ENCODE measurements around the gene TP53I13.
"Not testable (repeated sequence)": the region's sequence is repeated elsewhere in the genome, so short reads cannot be mapped to it uniquely, and the experiment has no call there.

Gene TP53I13, protein sequence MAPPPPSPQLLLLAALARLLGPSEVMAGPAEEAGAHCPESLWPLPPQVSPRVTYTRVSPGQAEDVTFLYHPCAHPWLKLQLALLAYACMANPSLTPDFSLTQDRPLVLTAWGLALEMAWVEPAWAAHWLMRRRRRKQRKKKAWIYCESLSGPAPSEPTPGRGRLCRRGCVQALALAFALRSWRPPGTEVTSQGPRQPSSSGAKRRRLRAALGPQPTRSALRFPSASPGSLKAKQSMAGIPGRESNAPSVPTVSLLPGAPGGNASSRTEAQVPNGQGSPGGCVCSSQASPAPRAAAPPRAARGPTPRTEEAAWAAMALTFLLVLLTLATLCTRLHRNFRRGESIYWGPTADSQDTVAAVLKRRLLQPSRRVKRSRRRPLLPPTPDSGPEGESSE

DNA sequence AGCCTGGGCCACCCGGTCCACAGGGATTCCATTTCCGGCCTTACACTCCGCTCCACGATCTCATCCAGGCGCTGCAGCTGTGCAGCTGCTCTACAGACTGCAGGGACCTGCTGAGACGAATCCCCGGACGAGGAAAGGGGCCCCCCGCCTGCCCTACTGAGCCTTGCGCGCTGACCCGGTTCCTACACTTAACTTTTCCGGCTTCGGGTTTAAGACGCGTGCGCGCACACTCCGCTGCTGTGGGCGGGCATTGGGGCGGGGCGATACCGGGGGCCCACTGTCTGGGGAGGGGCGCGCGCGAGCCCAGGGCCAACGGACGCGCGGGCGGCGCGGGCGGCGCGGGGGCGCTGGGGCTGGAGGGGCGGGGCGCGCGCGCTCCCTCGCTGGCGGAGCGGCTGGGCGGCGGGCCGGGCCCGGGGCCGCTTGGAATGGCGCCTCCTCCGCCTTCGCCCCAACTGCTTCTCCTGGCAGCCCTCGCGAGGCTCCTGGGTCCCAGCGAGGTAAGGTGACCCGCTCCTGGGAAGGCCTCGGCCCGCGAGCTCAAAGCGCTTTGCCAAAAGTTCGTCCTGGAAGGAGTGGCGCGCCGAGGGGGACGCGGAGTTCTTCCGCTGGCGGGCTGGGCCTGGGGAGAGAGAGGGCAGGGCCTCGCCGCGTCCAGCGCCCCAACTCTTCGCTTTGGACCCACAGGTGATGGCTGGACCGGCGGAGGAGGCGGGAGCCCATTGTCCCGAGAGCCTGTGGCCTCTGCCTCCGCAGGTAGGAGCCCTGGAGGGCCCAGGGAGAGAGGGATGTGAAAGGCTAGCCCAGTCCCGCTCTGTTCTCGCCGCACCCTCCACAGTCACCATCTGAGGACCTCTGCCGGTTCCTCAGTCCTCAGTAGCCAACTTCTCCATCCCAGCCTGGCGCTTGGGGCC lies at the start of gene TP53I13:
Gene TP53I13, plus strand, starts transcription at position 371 of the 914 bp plus-strand sequence. Its CDS starts 58 bp downstream, at position 429.
- peak; percentile 58 for DNase-seq

DNA sequence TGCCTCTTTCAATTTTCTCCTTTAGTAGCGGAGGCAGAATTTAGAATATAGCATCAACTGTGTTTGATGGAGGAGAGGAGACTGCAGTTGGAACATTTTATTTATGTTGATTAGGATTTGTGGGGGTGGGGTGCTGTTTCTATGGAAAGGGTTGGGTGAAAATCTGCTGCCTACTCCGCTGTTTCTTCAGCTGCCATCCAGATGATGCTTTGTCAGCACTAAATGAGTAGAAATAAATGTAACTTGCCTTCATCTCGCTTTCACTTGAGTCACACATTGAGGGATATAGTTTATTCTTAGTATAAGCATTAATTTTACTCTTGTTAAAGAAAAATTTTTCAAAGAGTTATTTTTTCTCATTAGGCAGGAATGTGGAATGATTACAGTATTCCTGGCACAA lies 43.8 kb upstream of the TP53I13 start:
- no peak for DNase-seq

DNA sequence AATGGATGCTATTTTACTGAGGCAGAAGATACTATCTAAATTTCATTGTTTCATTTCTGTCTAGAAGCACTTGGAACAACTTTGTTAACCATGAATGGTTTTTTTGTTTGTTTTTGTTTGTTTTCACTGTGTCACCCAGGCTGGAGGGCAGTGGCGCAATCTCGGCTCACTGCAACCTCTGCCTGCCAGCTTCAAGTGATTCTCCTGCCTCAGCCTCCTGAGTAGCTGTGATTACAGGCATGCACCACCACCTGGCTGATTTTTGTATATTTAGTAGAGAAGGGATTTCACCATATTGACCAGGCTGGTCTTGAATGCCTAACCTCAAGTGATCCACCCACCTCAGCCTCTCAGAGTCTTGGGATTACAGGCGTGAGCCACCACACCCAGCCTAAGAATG lies 42.2 kb upstream of the TP53I13 start:
- DNase-seq, result no peak

DNA sequence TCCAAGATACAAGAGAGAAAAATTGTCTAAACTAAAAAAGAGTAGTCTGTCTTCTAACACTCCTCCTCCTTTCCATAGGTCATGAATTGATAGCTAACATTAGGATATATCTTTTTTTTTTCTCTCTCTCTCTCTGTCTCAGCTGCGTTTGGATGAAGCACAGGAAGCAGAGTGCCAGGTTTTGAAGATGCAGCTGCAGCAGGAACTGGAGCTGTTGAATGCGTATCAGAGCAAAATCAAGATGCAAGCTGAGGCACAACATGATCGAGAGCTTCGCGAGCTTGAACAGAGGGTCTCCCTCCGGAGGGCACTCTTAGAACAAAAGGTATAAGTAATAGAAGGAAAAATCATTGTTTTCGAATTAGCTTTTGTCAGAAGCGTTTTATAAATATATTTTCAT lies 34.5 kb upstream of the TP53I13 start:
- DNase-seq, result no peak

DNA sequence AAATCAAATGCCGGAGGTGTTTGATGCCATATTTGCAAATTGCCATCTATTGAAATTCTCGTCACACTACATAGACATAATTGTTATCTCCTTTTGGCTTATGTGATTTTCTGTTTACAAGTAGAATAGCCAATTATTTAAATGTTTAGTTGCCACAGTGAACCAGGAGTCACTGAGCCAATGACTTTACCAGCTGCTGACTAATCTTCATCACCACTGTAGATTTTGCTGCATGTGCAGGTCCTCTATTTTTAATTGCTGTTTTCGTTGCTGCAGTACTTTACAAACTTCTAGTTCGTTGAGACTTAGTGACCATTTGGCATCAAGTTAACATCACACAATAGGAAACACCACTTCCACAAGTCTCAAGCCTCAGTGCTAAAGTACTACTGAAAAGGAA lies 24.4 kb upstream of the TP53I13 start:
- DNase-seq, result no peak

DNA sequence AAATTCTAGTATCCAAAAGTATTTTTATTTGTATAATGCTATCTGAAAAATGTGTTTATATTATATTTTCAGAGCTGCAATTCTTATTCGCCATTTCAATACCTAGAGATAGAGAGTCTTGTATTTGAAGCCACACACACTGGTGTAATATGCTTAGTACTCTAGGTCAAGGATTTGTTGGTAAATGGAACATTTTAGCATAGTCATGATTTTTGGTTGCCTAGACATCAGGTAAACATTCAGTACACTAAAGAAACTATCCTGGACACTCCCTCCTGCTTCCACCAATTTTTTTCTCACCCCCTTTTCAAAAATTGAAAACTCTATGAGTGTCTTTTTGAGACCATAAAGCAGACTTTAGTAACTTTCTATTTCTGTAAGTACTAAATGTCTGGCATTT lies 22.4 kb upstream of the TP53I13 start:
- DNase-seq, result no peak

DNA sequence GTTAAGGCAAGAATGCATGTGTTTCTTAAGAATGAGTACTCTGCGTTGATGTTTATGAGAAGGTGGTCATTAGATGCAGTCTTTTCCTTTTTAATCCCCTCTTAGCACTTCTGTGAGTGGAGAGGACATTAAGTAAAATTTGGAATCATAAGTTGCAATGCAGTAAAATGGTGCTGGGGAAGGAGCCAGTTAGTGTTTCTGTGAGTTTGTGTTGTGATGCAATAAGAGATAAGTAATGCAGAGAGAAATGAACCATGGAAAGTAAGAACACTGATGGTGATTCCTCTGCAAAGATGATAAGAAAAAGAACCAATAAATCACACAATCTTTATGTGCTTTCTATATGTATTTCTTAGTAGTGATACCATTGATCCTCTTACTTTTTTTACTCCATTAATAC lies 21.7 kb upstream of the TP53I13 start:
- DNase-seq, result no peak

DNA sequence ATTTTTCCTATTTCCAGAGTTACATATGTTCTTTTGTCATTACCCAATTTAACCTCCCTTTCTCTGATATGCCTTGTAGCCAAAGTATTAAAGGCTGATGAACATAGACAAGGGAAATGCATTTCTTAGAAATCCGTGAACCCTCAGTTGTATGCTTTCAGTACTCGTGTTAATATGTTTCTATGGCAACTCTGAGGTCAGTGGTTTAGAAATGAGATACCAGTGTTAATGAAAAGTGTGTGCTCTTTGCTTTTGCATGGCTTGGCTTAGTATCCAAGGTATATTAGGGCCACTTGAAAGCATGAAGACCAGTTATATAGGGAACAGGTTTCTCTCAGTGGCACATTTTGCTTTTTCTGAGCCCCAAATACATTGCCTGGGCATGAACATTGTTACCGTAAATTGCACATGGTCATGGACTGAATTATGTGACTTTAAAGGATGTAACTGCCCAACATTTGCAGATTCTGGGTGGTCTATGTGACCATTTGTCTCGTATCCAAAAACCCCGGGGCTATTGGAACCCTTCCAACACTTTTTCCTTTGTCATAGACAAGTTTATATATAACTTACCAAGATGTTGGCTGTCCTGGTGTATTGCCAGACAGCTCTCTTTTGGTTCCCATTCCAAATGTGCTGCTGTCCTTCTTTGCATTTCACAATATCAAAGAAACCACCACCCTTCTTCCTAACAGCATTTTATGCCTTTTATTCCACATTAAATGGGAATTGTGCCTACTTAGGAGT lies 19.2 kb upstream of the TP53I13 start:
- DNase-seq, result no peak

DNA sequence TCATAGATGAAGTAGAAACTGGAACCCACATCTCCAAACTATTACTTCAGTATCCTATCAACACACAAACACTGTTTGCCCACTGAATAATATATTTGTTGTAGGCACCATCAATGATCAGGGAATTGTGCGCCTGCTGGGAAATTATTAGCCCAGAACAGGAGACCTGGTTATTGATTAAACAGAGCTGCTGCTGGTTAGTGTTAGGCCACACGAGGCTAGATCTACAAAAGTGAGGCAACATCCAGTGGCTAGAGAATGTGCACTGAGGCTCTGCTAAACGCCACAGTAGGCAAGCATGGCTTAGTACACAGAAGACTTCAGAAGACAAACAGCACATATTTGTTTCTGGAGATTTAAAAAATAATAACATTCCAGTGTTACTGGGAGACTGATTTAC lies 12.7 kb upstream of the TP53I13 start:
- peak; percentile 73 for DNase-seq

DNA sequence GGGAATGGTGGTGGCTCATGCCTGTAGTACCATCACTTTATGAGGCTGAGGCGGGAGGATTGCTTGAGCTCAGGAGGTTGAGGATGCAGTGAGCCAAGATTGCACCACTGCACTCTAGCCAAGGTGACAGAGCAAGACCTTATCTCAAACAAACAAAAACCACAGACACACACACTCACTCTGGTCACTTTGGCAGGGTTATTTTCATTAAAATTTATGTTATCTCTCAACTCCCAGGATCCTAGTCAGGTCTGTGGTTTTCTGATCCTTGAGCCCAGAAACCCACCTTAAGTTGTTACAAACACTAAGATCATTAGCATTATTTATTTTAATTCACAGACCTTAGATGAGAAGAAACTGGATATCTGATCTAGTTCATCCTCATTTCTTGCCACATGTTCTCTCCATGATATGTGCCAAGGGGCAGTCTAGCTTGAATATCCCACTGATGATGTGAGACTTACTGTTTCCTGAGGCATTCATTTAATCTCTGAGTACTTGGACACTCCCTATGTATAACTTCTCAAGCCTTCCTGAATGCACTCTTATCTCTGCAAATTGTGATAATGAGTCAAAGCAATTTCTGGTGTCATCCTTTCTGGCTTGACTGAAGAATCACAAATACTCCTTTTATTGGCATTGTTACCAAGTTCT lies 11.3 kb upstream of the TP53I13 start:
- peak; percentile 95 for DNase-seq

DNA sequence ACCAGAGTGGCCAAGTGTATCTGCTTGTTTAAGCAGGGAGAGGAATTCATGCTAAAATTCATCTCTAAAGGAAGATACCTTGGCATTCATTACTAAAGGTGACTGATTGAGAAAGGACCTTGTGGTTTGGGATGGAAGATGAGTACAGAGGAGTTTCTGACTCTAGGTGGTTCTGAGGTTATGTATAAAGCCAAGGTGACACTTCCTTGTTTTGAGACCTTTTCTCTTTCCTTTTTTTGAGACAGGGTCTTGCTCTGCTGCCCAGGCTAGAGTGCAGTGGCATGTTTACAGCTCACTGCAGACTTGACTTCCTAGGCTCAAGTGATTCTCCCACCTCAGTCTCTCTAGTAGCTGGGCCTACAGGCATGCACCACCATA lies 10.8 kb upstream of the TP53I13 start:
- no peak for DNase-seq

DNA sequence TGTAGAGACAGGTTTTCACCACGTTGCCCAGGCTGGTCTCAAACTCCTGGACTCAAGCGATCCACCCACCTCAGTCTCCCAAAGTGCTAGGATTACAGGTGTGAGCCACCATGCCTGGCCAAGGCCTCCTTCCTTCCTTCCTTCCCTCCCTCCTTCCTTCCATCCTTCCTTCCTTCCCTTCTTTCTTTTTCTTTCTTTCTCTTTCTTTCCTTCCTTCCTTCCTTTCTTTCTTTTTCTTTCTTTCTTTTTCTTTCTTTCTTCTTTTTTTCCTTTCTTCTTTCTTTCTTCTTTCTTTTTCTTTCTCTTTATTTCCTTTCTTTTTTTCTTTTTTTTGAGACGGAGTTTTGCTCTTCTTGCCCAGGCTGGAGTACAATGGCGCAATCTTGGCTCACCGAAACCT lies 10.4 kb upstream of the TP53I13 start:
- DNase-seq, result not testable (repeated sequence)

DNA sequence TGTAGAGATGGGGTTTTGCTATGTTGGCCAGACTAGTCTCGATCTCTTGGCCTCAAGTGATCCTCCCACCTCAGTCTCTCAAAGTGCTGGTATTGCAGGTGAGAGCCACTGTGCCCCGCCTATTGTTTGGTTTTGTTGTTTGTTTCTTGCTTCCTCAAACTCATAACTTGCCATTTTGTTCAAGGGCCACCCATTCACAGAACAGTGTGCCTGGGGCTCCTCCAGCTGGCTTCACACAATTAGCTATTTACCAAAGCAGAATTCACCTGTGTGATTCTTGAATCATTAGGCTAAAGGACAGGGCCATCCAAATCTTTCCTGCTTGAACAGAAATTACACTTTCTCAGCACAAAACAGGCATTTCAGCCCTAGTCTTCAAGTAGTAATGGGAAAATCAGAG lies 8.9 kb upstream of the TP53I13 start:
- no peak for DNase-seq

DNA sequence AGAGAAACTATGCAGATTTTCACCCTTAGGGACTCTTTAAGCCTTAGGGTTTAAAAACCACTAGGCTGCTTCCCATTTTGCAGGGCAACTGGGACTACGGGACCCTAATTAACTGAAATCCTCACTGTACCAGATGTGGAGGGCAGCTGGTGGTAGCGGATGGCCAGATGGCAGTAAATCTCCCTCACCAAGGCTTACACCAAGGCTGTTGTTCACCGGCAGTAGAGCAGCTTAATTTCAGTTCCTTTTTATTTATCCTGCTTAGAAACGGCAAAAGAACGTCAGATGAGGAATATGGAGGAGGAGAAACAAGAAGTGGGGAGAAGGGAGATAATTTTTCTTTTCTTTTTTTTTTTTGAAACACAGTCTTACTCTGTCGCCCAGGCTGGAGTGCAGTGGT lies 8.2 kb upstream of the TP53I13 start:
- DNase-seq, result no peak

DNA sequence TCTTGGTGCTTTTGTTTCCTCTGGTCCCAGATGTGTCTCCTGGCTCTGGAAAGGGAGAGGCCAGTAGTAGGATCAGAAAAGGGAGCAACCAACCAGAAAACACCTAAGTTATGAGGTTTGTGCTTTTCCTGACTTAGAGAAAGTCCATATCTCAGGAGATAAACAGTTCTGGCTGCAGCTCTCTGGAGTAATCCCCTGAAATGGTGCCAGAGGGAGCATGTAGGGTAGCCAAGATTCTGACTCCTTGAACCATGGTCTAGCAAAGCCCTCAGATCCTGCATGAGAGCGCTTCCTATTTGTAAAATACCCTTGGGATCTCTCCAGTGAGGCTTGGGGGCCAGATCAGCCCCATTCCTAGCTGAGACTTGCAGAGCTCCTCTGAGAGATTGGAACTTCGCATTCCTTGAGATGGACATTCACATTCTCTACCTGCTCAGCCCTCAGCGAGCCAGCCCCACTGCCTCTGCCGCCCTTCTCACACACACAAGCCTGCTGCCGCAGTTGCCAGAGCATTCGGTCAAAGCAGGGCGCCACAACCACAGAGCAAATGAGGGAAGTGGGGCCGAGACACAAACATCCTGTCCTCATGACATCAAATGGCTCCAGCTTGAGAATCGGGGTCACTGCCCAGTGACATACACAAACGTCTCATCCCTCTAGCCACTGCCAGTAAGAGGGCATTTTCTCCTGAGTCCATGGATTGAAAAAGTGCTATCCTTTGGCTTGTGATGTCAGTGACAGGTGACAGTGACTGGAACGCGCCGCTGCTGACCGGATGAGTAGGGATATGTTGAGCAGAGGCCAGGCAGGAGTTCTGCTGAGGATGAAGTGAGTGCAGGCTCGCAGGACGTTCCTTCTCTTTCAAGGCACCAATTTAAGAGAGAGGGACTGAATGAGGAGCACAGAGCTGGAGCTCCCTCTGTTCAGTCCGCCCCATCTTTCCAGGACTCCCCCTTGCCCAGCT lies 6.7 kb upstream of the TP53I13 start:
- no peak for DNase-seq

DNA sequence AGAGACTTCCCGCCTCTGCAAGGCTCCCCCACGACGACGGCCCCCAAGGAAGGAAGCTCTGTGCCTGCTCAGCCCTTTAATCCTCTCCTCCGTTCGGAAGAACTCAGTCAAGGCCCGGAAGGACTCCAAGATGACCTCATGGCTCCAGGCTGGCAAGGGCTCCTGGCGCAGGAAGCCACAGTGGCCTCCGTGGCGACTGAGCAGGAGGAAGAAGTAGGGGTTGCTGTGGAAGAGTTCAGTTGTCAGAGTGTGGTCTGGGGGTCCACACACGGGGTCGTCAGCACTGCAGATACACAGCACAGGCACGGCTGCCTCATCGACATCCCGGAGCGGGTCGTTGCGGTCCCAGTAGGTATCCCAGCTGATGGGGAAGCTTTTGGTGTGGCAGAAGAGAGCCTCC lies 5.9 kb upstream of the TP53I13 start:
- DNase-seq, result no peak

DNA sequence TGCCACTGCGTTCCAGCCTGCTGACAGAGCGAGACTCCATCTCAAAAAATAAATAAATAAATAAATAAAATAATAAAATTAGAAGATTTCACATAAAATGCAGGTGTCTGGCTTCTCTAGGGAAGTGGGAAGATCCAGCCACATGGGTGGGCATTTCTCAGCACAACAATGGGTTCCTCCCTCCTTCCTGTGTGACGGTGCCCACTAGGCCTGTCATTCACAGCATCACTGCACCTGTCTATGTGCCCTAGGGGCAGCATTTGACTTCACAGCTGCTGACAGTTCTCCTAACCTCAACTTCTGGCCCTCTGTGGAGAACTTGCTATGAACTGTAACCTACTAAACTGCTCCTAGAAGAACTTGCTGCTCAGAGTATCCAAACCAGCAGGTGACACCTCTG lies 4.7 kb upstream of the TP53I13 start:
- no peak for DNase-seq

DNA sequence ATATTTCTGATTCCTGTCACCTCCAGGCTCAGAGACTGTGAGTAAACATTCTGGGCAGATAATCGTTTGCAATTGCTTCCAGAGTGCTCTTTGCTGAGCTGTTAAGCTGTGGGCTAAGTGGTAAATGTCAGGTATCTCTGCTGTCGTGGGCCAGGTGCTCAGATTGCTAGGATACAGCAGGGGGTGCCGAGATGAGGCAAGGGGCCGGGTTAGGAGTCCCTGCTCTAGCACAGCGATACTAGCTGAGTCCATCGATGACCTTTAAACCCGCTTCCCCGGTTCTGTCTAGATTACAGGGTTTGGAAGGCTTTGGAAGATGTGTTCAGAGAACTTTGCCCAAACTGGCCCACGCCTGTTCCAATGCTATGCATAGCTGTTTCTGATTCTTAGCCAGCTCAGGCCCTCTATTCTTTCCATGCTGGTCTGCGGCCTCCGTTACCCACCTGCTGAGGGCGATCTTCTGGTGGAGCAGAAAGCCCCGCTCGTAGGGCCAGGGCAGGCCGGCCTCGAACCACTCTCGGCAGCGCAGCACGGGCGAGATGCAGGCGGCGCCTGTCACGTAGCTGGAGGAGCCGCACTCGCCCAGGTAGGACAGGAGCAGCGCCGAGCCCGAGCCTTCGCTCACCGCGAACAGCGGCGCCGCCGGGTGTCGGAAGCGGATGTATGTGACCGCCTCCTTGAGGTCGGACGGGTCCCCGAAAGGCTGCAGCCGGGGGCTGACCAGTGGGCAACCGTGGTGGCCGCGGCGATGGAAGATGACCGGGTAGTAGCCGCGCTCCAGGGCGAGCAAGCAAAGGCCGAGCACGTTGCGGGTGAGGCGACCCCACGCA lies 2.6 kb upstream of the TP53I13 start:
- DNase-seq, result no peak

DNA sequence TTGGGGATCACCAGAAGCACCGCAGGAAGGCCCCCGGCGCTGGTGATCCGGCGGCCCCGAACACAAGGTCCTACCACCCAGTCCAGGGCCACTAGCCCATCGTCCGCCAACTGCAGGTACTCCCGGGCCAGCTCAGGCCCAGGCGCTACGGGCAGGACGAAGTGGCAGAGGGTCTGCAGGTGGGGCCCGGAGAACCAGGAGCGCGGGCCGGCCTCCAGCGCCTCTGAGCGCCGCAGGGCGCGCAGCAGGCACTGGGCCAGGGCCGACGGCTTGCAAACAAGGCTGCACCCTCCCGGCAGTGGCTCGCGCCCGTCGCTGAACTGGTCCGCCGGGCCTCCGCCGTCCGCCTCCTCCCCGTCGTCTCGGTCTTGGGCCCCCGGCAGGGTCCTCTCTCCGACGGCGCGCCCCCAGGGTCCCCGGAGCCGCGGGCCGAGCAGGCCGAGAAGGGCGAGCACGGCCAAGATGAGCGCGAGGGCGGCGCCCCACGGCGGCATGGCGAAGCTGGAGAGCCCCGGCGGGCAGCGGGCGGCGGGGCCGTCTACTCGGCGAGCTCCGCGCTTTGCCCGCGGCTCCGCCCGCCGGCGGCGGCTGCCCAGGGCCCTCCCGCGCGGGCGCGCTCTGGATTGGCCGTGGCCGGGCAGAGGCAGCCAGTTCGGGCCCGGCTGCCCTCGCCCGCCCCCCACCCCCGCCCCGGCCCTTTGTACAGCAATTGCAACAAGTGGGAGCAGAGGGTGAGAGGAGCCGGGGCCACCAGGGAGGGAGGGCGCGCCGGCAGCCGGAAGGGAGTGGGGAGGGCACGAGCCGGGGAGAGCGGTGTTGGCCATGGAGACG lies 1.8 kb upstream of the TP53I13 start, which contains the start of gene ABHD15:
Gene ABHD15, minus strand, starts transcription at position 565 of the 831 bp plus-strand sequence. Its CDS starts 71 bp downstream, at position 494.
- DNase-seq, result peak; percentile 40

DNA sequence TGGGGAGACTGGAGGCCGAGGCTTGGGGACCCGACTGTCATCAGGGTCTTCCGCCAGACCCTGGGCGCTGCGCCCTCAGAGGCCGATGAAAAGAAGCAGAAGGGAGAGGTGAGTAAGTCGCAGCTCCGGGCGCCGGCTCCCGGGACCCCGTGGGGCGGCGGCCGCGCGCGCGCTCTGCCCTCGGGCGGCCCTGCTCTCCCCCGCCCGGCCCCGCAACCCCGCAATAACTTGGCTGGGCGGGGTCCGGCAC lies 1.3 kb upstream of the TP53I13 start:
- no peak for DNase-seq

Measured in kidney glomerular epithelial cell (primary cell).